GM23338 (cell line): ENCODE measurements around the gene NPM3.

ENCODE experiments used
- CREB1 ChIP-seq: fragments of 250-450 bp; sonication (Bioruptor Pico); IDR thresholded peaks from 2 replicates; pipeline ENCODE4 v1.5.0; 2020; ENCODE audit warnings: low read depth, mild to moderate bottlenecking, moderate library complexity
- EZH2 ChIP-seq: fragments of 200-600 bp; sonication (generic); IDR thresholded peaks from one replicate; pipeline ENCODE4 v1.8.0; 2017; ENCODE audit warnings: antibody characterized with exemption, mild to moderate bottlenecking, low read depth; ENCODE audit not compliant: unreplicated experiment
- EZH2phosphoT487 ChIP-seq: fragments of 200-600 bp; sonication (generic); IDR thresholded peaks from one replicate; pipeline ENCODE4 v1.8.1; 2018; ENCODE audit warnings: antibody characterized with exemption; ENCODE audit not compliant: unreplicated experiment
- JUNB ChIP-seq: IDR thresholded peaks from one replicate; pipeline ENCODE4 v1.6.1; 2016; ENCODE audit warnings: antibody characterized with exemption; ENCODE audit not compliant: unreplicated experiment
- POLR2AphosphoS5 ChIP-seq: IDR thresholded peaks from 2 replicates; pipeline ENCODE4 v1.6.1; 2016; ENCODE audit warnings: antibody characterized with exemption, low read depth
- ZNF331 ChIP-seq: fragments of 250-450 bp; sonication (Bioruptor Pico); IDR thresholded peaks from 2 replicates; pipeline ENCODE4 v1.5.0; 2020; ENCODE audit warnings: low read depth, mild to moderate bottlenecking, moderate library complexity
- TF ChIP-seq, protein P1 (sequence below), 2 experiments: fragments of 200-600 bp in 1 of 2; sonication (generic) in 1 of 2; conservative IDR thresholded peaks; 2 replicates each; pipeline versions ENCODE4 v1.5.1 to v1.6.1; 2016 to 2017; ENCODE audit warnings: antibody characterized with exemption in 2 of 2, low read depth in 2 of 2, mild to moderate bottlenecking in 2 of 2, moderate library complexity in 1 of 2
- TF ChIP-seq, protein P2 (sequence below): IDR thresholded peaks from one replicate; pipeline ENCODE4 v1.6.1; 2018; ENCODE audit warnings: antibody characterized with exemption; ENCODE audit not compliant: unreplicated experiment
- TF ChIP-seq, protein P3 (sequence below): fragments of 250-450 bp; sonication (Bioruptor Pico); IDR thresholded peaks from 2 replicates; pipeline ENCODE4 v1.5.0; 2020; ENCODE audit warnings: mild to moderate bottlenecking, moderate library complexity

DNA sequence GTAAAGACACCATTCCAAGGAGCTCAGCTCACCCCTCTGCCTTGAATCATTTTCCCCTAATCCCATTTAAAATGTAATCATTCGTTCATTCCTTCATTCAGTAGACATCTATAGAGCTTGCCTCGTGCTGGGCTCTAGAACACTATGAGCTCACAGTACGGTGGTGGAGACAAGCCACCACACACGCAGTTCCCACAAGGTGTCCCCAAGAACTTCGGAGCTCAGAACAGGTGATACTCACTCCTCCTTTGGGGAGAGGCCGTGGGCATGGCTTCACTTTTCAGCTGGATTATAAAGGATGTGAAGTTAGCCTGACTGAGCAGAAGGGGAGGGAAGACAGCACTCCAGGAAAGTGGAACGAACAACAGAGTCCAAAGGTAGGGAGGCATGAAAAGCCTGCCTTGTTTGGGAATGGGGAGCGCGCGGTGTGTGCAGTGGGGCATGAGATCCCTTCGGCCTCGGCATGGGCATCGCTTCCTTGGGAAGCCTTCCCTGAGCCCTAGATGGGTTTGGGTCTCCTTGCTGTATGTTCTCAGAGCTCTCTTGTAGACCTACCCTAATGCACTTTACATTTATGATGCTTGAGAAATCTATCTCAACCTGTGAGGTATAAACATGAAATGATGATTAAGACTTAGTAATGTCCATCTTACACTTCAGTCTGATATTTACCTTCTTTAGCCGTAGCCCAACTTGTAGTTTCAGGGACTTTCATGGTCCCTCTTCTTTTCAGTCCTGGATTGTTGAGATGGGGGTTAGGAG is 35.8 kb upstream of the NPM3 start:
- TF ChIP-seq, protein P1, sequence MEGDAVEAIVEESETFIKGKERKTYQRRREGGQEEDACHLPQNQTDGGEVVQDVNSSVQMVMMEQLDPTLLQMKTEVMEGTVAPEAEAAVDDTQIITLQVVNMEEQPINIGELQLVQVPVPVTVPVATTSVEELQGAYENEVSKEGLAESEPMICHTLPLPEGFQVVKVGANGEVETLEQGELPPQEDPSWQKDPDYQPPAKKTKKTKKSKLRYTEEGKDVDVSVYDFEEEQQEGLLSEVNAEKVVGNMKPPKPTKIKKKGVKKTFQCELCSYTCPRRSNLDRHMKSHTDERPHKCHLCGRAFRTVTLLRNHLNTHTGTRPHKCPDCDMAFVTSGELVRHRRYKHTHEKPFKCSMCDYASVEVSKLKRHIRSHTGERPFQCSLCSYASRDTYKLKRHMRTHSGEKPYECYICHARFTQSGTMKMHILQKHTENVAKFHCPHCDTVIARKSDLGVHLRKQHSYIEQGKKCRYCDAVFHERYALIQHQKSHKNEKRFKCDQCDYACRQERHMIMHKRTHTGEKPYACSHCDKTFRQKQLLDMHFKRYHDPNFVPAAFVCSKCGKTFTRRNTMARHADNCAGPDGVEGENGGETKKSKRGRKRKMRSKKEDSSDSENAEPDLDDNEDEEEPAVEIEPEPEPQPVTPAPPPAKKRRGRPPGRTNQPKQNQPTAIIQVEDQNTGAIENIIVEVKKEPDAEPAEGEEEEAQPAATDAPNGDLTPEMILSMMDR (conservative IDR thresholded peaks at IDR 0.05; ENCODE audit: low read depth in 2 of 2): no peak
- TF ChIP-seq, protein P2, sequence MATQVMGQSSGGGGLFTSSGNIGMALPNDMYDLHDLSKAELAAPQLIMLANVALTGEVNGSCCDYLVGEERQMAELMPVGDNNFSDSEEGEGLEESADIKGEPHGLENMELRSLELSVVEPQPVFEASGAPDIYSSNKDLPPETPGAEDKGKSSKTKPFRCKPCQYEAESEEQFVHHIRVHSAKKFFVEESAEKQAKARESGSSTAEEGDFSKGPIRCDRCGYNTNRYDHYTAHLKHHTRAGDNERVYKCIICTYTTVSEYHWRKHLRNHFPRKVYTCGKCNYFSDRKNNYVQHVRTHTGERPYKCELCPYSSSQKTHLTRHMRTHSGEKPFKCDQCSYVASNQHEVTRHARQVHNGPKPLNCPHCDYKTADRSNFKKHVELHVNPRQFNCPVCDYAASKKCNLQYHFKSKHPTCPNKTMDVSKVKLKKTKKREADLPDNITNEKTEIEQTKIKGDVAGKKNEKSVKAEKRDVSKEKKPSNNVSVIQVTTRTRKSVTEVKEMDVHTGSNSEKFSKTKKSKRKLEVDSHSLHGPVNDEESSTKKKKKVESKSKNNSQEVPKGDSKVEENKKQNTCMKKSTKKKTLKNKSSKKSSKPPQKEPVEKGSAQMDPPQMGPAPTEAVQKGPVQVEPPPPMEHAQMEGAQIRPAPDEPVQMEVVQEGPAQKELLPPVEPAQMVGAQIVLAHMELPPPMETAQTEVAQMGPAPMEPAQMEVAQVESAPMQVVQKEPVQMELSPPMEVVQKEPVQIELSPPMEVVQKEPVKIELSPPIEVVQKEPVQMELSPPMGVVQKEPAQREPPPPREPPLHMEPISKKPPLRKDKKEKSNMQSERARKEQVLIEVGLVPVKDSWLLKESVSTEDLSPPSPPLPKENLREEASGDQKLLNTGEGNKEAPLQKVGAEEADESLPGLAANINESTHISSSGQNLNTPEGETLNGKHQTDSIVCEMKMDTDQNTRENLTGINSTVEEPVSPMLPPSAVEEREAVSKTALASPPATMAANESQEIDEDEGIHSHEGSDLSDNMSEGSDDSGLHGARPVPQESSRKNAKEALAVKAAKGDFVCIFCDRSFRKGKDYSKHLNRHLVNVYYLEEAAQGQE: no peak
- TF ChIP-seq POLR2AphosphoS5 (no peak), EZH2 (no peak), CREB1 (CRISPR knock-in tag) (no peak), JUNB (no peak), EZH2phosphoT487 (no peak), ZNF331 (CRISPR knock-in tag) (no peak)
- TF ChIP-seq, protein P3, sequence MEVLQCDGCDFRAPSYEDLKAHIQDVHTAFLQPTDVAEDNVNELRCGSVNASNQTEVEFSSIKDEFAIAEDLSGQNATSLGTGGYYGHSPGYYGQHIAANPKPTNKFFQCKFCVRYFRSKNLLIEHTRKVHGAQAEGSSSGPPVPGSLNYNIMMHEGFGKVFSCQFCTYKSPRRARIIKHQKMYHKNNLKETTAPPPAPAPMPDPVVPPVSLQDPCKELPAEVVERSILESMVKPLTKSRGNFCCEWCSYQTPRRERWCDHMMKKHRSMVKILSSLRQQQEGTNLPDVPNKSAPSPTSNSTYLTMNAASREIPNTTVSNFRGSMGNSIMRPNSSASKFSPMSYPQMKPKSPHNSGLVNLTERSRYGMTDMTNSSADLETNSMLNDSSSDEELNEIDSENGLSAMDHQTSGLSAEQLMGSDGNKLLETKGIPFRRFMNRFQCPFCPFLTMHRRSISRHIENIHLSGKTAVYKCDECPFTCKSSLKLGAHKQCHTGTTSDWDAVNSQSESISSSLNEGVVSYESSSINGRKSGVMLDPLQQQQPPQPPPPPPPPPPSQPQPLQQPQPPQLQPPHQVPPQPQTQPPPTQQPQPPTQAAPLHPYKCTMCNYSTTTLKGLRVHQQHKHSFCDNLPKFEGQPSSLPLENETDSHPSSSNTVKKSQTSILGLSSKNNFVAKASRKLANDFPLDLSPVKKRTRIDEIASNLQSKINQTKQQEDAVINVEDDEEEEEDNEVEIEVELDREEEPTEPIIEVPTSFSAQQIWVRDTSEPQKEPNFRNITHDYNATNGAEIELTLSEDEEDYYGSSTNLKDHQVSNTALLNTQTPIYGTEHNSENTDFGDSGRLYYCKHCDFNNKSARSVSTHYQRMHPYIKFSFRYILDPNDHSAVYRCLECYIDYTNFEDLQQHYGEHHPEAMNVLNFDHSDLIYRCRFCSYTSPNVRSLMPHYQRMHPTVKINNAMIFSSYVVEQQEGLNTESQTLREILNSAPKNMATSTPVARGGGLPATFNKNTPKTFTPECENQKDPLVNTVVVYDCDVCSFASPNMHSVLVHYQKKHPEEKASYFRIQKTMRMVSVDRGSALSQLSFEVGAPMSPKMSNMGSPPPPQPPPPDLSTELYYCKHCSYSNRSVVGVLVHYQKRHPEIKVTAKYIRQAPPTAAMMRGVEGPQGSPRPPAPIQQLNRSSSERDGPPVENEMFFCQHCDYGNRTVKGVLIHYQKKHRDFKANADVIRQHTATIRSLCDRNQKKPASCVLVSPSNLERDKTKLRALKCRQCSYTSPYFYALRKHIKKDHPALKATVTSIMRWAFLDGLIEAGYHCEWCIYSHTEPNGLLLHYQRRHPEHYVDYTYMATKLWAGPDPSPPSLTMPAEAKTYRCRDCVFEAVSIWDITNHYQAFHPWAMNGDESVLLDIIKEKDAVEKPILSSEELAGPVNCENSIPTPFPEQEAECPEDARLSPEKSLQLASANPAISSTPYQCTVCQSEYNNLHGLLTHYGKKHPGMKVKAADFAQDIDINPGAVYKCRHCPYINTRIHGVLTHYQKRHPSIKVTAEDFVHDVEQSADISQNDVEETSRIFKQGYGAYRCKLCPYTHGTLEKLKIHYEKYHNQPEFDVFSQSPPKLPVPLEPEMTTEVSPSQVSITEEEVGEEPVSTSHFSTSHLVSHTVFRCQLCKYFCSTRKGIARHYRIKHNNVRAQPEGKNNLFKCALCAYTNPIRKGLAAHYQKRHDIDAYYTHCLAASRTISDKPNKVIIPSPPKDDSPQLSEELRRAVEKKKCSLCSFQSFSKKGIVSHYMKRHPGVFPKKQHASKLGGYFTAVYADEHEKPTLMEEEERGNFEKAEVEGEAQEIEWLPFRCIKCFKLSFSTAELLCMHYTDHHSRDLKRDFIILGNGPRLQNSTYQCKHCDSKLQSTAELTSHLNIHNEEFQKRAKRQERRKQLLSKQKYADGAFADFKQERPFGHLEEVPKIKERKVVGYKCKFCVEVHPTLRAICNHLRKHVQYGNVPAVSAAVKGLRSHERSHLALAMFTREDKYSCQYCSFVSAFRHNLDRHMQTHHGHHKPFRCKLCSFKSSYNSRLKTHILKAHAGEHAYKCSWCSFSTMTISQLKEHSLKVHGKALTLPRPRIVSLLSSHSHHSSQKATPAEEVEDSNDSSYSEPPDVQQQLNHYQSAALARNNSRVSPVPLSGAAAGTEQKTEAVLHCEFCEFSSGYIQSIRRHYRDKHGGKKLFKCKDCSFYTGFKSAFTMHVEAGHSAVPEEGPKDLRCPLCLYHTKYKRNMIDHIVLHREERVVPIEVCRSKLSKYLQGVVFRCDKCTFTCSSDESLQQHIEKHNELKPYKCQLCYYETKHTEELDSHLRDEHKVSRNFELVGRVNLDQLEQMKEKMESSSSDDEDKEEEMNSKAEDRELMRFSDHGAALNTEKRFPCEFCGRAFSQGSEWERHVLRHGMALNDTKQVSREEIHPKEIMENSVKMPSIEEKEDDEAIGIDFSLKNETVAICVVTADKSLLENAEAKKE (CRISPR knock-in tag): peak; percentile 57; the same call in 1 of the 2 replicates
